HG03442 (cell line): ENCODE measurements around the gene CRACR2B.

Experiments
- ATAC-seq: cut with Tn5 transposase; IDR thresholded peaks from one replicate; pipeline ENCODE4 v1.9.1; 2021; ENCODE audit warnings: mild to moderate bottlenecking, moderate library complexity; ENCODE audit not compliant: unreplicated experiment

CRACR2B gene

GRCh38 chr11:827897-828192 is at the start of gene CRACR2B:
TSS of gene CRACR2B (plus strand) at chr11:827919. CDS start at chr11:828608, 689 bp downstream.
- ATAC-seq: no peak

DNA sequence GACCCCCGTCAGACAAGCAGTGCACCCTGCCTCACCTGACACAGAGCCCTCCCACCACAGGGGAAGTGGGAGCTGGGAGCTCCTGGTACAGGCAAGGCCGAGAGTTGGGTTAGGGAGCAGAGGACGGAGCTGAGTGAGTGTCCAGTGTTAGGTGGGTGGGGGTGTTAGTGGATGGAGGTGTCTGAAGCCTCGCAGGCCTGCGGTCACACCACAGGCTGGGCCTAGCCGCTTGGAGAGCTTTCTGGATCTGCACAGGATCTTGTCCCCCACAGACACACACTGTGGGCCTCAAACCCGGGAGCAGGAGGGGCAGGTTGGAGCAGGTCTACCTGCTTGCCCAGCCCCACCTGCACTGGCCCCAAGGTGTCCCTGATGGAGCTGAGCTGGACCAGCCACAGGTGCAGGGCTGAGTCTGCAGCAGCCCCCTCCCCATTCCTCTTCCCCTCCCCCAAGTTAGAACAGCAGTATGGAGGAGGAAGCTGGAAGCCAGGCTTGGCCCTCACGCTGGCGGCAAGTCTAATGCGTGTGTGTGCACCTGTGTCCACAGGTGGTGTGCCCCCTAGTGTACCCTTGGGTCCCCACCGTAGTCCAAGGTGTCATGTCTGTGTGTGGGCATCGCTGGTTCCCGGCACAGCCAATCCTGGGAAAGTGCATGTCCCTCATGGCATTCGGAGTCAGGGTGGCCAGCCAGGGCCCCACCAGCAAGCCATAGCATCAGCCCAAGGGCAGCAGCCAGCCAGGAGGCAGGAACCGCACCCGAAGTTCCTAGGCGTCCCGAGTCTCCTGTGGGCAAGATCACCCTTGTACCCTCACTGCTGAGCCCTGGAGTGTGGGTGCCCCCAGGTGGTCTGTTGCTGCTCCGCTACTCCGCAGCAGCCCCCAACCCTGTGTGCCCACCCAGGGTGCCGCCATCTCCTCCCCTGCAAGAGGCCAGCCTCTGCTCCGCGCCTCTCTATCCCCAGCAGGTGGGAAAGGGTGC is 48.5 kb upstream of the CRACR2B start:
- no peak for ATAC-seq

GRCh38 chr11:779955-780532 is 47.7 kb upstream of the CRACR2B start:
- no peak for ATAC-seq

- no peak for ATAC-seq
These were observed 45.2 kb upstream of the CRACR2B start for GRCh38 chr11:782264-783174.

DNA sequence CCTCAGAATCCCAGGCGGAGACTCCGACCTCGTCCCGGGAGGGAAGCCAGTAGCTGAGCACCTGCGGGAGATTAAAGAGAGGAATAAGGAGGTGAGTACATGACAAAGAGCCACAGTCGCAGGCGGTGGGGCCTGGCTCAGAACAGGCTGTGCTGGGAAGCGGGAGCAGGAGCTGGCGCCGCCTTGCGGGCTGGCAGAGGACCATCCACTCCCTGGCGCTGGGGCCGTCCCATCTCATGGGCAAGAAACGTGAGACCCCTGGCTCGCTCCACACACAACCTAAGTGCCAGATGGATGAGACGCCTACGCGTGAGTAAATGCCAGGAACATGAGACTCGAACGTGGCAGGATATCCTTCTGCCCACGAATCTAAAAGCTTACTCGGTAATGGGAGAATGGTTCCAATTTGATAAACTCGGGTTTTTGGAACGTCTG is 44.1 kb upstream of the CRACR2B start:
- no peak for ATAC-seq

DNA sequence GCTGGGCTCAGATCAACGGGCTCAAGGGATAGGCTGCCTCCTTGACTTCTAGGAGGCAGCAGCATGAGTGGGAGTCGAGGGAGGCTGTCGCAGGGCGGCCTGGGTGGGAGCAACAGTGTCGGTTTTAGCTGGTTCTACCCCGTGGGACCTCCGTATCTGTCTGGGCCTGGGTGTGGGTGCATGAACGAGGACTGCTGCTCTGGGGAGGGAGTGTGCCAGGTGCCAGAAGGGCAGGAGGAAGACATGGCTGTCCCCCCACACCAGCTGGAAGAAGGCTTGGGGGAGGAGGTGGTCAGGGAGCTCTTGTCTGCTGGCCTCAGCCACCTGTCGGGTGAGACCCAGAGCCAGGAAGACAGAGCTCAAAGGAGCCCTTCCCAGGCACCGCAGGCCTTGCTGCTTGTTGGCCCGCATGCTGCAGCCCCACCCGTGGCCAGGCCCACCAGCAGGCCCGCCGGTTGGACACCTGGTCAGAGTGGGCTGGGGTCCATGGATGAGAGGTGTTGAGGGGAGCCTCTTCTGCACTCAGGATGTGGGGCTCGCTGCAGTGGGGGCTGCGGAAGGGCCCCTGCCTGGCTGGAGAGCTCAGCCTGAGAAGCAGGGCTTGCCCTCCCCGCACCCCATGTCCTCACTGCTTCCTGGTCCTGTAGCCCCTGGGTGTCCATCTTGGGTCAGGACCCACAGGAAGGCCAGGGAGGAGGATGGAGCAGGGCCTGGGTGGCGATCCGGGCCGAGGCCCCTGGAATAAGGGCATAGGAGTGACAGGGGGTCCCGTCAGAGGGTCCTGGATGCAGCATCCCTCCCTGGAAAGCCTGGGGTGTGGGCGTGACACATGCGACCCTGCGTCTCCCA is 41.3 kb upstream of the CRACR2B start:
- ATAC-seq: no peak

DNA sequence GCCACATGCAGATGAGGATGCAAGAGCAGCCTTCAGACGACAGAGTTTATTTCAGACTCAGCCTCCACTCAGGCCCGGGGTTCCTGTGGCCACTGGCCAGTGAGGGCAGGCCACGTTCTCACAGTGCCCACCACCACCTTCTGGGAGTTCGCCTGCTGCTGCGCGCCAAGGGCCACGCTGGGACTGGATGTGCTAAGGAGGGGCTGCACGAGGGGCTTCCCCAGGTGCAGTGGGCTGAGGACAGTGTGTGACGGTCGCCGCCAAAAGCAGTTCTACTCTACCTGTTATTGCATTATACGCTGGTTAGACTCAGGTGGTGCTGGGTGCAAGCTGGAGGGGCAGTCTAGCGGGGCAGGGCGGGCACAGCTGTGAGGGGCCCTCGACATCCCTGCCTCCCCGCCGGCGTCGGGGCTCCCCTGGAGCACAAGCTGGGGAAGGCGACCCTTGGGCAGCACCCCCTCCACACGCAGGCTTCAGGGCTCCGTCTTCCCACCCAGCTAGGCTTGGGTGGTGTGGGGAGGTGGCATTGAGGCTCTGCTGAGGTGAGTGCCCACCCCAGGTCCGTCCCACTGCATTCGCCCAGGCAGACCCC is 40.5 kb upstream of the CRACR2B start:
- no peak for ATAC-seq

DNA sequence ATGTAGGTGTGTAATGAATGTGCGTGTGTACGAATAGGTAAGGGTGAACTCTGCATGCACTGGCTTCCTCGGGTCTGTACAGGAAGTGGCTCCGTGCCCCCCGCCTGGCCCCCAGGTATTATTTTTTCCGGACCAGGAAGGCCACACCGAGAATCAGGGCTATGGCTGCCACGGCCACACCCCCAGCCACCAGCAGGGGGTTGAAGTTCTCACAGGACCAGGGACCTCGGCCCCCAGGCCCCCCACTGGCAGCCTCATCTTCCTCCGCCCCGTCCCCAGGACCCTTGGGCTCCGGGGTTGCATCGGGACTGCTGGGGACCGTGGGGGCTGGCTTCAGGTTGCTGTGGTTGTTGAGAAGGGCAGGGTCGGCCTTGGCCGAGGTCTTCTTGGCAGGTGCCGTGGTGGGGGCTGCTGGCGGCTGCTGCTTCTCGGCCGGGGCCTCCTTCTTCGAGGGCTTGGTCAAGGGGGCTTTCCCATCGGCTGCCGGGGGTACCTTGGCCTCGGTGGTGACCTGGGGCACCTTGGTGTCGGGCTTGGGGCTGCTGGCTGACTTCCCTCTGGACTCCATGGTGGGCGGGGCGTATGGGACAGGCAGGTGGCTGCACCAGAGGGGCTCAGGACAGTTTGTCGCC is 39.6 kb upstream of the CRACR2B start:
- ATAC-seq: no peak

- ATAC-seq: no peak
These were observed 38.5 kb upstream of the CRACR2B start for GRCh38 chr11:788953-789940.

DNA sequence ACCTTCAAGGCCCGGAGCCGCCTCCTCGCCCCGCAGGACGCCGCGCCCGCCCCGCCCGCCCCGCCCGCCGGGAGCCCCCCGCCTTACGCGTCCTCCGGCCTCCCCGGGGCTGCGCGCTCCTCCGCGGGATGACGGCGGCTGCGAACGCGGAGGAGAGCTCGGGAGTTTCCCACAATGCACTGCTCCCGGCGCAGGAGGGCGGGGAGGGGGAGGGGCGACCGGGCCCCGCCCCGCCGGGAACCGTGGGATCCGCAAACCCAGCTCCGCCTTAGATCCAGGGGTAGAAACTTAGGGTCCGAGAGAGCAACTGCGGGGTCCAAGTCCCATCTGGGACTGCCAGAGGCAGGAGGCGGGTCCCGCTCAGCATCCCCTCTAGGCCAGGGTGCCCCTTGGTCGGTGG is 37.8 kb upstream of the CRACR2B start, which contains the start of gene CEND1:
CEND1 (minus strand) TSS at position 148 of the 400 bp plus-strand sequence. CDS start 1,514 bp downstream, outside the sequence.
- no peak for ATAC-seq

GRCh38 chr11:790721-791564 is 36.8 kb upstream of the CRACR2B start:
- ATAC-seq: no peak

DNA sequence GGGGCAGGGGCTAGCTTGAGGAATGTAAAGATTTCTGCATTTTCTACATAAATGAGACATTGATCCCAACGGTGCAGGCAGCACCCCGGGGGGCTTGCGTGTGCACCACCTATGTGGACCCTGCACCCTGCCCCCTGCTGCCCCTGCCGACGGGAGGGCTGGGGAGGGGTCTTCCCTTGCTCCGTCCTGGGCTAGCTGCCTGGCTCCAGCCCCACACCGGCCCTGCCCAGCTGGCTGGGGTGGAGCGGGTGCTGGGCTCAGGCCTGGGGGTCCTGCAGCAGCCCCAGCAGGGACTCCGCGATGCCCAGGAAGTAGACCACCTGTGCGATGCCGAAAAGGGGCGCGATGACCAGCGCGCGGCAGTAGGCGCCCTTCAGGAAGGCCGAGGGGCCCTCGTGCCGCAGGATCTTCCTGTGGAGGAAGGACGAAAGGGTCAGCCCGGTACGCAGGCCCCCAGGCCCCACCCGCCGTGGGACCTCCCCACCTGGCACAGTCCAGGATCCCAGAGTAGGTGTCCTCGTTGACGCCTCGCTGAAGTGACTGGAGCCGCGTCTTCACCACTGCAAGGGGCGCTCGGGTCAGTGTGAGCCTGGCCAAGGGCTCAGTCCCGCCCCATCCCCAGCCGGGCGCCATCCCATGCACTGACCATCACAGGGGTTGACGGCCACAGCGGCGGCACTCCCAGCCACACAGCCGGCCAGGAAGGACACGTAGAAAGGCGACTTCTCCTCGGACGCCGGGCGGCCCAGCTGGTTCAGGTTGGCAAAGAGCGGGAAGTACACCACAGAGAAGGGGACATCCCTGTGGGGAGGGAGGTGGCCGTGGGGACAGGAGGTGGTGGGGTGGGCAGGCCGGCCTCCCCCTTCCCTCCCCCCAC is 35.8 kb upstream of the CRACR2B start:
- ATAC-seq: no peak

GRCh38 chr11:792535-792821 is 35.2 kb upstream of the CRACR2B start:
- no peak for ATAC-seq

DNA sequence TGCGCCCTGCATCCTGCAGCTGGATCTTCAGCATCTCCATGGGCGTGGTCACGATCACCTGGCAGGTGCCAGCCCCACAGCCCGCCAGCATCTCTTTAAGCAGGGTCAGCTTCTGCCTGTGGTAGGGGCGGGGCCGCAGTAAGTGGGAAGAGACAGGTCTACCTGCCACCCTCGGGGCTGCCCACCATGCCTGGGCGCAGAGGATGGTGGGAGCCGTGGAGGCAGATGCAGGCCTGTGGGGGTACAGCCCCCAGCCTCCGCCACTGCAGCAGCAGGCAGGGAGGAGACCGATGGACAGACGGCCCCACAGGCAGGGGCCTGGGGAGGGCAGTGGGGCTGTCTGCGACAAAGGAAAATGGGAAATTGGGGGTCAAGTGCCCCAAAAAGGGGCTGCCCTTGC is 34.8 kb upstream of the CRACR2B start:
- no peak for ATAC-seq

GRCh38 chr11:793556-793955 is 34.2 kb upstream of the CRACR2B start:
- no peak for ATAC-seq

GRCh38 chr11:794013-794765 is 33.5 kb upstream of the CRACR2B start:
- ATAC-seq: no peak
